Loucy (cell line): Measurements from ENCODE around the gene COQ3.
A peak's percentile ranks its signal among the peaks of the same experiment; 100 is the strongest.

Experiments used
- H2AFZ ChIP-seq: fragments of 200-600 bp; sonication (generic); 2 replicates; pipeline ENCODE4 v1.6.0; 2016; ENCODE audit warnings: antibody characterized with exemption, mild to moderate bottlenecking, low read length, moderate library complexity
- H3F3A ChIP-seq: fragments of 200-600 bp; 2 replicates; pipeline ENCODE4 v1.6.0; 2016; ENCODE audit warnings: antibody characterized with exemption, low read depth, mild to moderate bottlenecking
- H3K27me3 ChIP-seq: fragments of 200-600 bp; sonication (generic); 2 replicates; pipeline ENCODE4 v1.6.1; 2014; ENCODE audit warnings: low read length, mild to moderate bottlenecking; ENCODE audit not compliant: insufficient read depth, poor library complexity, severe bottlenecking
- H3K36me3 ChIP-seq: fragments of 200-600 bp; sonication (generic); 2 replicates; pipeline ENCODE4 v1.6.1; 2016; ENCODE audit warnings: low read length; ENCODE audit not compliant: insufficient read depth
- H3K4me1 ChIP-seq: fragments of 200-600 bp; sonication (generic); 2 replicates; pipeline ENCODE4 v1.5.1; 2014; ENCODE audit warnings: low read length, mild to moderate bottlenecking; ENCODE audit not compliant: insufficient read depth, poor library complexity, severe bottlenecking
- H3K4me2 ChIP-seq: fragments of 200-600 bp; sonication (generic); 2 replicates; pipeline ENCODE4 v1.6.0; 2014; ENCODE audit warnings: antibody characterized with exemption, low read length, low read depth, mild to moderate bottlenecking; ENCODE audit not compliant: poor library complexity, severe bottlenecking
- H3K4me3 ChIP-seq: fragments of 200-600 bp; sonication (generic); 2 replicates; pipeline ENCODE4 v1.5.1; 2014; ENCODE audit warnings: low read length, mild to moderate bottlenecking, mixed read lengths; ENCODE audit not compliant: poor library complexity, severe bottlenecking
- H3K79me2 ChIP-seq: fragments of 200-600 bp; sonication (generic); 2 replicates; pipeline ENCODE4 v1.6.1; 2014; ENCODE audit warnings: low read length; ENCODE audit not compliant: insufficient read depth
- H3K9ac ChIP-seq: fragments of 200-600 bp; sonication (generic); 2 replicates; pipeline ENCODE4 v1.6.0; 2014; ENCODE audit warnings: mild to moderate bottlenecking, low read depth, low read length, moderate library complexity; ENCODE audit not compliant: poor library complexity, severe bottlenecking
- H3K9me2 ChIP-seq: fragments of 200-600 bp; sonication (generic); replicated peaks from 2 replicates; pipeline ENCODE4 v1.6.1; 2016; ENCODE audit warnings: low read depth, low read length, mixed read lengths
- H3K9me3 ChIP-seq: fragments of 200-600 bp; sonication (generic); 2 replicates; pipeline ENCODE4 v1.6.1; 2014; ENCODE audit warnings: mild to moderate bottlenecking, antibody characterized with exemption, low read length, low read depth; ENCODE audit not compliant: insufficient read depth
- H4K20me1 ChIP-seq: fragments of 200-600 bp; sonication (generic); 2 replicates; pipeline ENCODE4 v1.6.0; 2014; ENCODE audit warnings: antibody characterized with exemption, low read length, mild to moderate bottlenecking; ENCODE audit not compliant: insufficient read depth, poor library complexity, severe bottlenecking
- CTCF ChIP-seq: fragments of 200-600 bp; sonication (generic); conservative IDR thresholded peaks from 2 replicates; pipeline ENCODE4 v1.5.1; 2014; ENCODE audit warnings: mild to moderate bottlenecking, antibody characterized with exemption, low read length
- EZH2phosphoT487 ChIP-seq: fragments of 200-600 bp; IDR thresholded peaks from 2 replicates; pipeline ENCODE4 v1.6.1; 2018; ENCODE audit warnings: antibody characterized with exemption, mild to moderate bottlenecking, moderate library complexity, borderline replicate concordance

The COQ3 gene

GRCh38 chr6:99431901-99432300 lies 37.9 kb upstream of the COQ3 start:
- Histone ChIP-seq H3K4me2 (no peak overlapping the region), H3K79me2 (peaks cover 17% of the 10 kb centered on the region), H3F3A (no peaks in the 10 kb centered on the region), H2AFZ (no peak overlapping the region), H3K4me3 (no peak overlapping the region), H3K9ac (no peak overlapping the region), H3K36me3 (no peaks in the 10 kb centered on the region), H3K9me2 (no peaks in the 10 kb centered on the region), H3K9me3 (no peaks in the 10 kb centered on the region), H3K4me1 (peaks cover 12% of the 10 kb centered on the region), H3K27me3 (no peaks in the 10 kb centered on the region), H4K20me1 (no peaks in the 10 kb centered on the region)
- TF ChIP-seq EZH2phosphoT487 = no peak
- TF ChIP-seq CTCF = no peak

- peak overlapping the region; percentile 77 for H3K4me2 ChIP-seq
- H3K9me3 ChIP-seq = no peaks in the 10 kb centered on the region
- H3K79me2 ChIP-seq = peaks cover 48% of the 10 kb centered on the region
- H4K20me1 ChIP-seq = peaks cover 17% of the 10 kb centered on the region
- no peaks in the 10 kb centered on the region for H3K27me3 ChIP-seq
- no peak overlapping the region for H3K9ac ChIP-seq
- peaks cover 26% of the 10 kb centered on the region for H3K4me1 ChIP-seq
- H3K4me3 ChIP-seq = peak overlapping the region; percentile 96
- H2AFZ ChIP-seq = no peak overlapping the region
- no peaks in the 10 kb centered on the region for H3F3A ChIP-seq
- H3K36me3 ChIP-seq = no peaks in the 10 kb centered on the region
- H3K9me2 ChIP-seq = no peaks in the 10 kb centered on the region
- TF ChIP-seq CTCF (no peak), EZH2phosphoT487 (no peak)
Measured at GRCh38 chr6:99427988-99428387, 34.0 kb upstream of the COQ3 start.

GRCh38 chr6:99426451-99426757 lies 32.4 kb upstream of the COQ3 start:
- no peak for TF ChIP-seq CTCF
- TF ChIP-seq EZH2phosphoT487 = no peak
- Histone ChIP-seq H3K27me3 (no peaks in the 10 kb centered on the region), H3K4me3 (peak overlapping the region; percentile 96), H3F3A (no peaks in the 10 kb centered on the region), H3K79me2 (peaks cover 64% of the 10 kb centered on the region), H3K36me3 (no peaks in the 10 kb centered on the region), H3K4me2 (peak overlapping the region; percentile 77), H2AFZ (no peak overlapping the region; the same call in 1 of the 2 replicates), H3K9me2 (no peaks in the 10 kb centered on the region), H3K9me3 (no peaks in the 10 kb centered on the region), H3K4me1 (peaks cover 42% of the 10 kb centered on the region), H3K9ac (peak overlapping the region; percentile 97), H4K20me1 (peaks cover 33% of the 10 kb centered on the region)
